Osteocyte (in vitro differentiated cells): Measurements from ENCODE around the gene CYFIP1. TPM values are rescaled to one million over a fixed set of nuclear protein-coding genes. Genes with fewer than 3 reads are reported as not detected.

Experiments used
- DNase-seq: peaks from one replicate; pipeline ENCODE4 v3.0.0; 2021; ENCODE audit warnings: mixed read lengths; ENCODE audit not compliant: unreplicated experiment; ENCODE audit errors: extremely low spot score
- H3K27ac Mint-ChIP-seq: one replicate; pipeline ENCODE4 v1.8.0; 2021; ENCODE audit warnings: mild to moderate bottlenecking, mixed read lengths; ENCODE audit not compliant: unreplicated experiment
- H3K27me3 Mint-ChIP-seq: one replicate; pipeline ENCODE4 v1.8.0; 2021; ENCODE audit warnings: mixed read lengths; ENCODE audit not compliant: unreplicated experiment
- H3K36me3 Mint-ChIP-seq: one replicate; pipeline ENCODE4 v1.8.0; 2021; ENCODE audit warnings: mixed read lengths; ENCODE audit not compliant: unreplicated experiment
- H3K4me1 Mint-ChIP-seq: one replicate; pipeline ENCODE4 v1.8.0; 2021; ENCODE audit warnings: mixed read lengths; ENCODE audit not compliant: unreplicated experiment
- H3K4me3 Mint-ChIP-seq: one replicate; pipeline ENCODE4 v1.8.0; 2021; ENCODE audit warnings: mild to moderate bottlenecking, moderate library complexity, mixed read lengths; ENCODE audit not compliant: unreplicated experiment
- H3K9me3 Mint-ChIP-seq: one replicate; pipeline ENCODE4 v1.8.0; 2021; ENCODE audit warnings: mixed read lengths; ENCODE audit not compliant: unreplicated experiment
- total RNA-seq: library from RNA; stranded (reverse); gene quantifications from 2 replicates; pipeline ENCODE4 v1.2.1, GENCODE V29; 2021
- TF ChIP-seq, protein P1 (sequence below): fragments of 200-600 bp; sonication (generic); IDR thresholded peaks from 2 replicates; pipeline ENCODE4 v1.5.0; 2021; ENCODE audit warnings: antibody characterized with exemption, mild to moderate bottlenecking, moderate library complexity

CYFIP1 gene
- total RNA-seq, 1 donor from 2014 or later: 118 TPM

- H3K36me3 Mint-ChIP-seq: no peaks in the 10 kb centered on the region
- no peaks in the 10 kb centered on the region for H3K9me3 Mint-ChIP-seq
- TF ChIP-seq, protein P1, sequence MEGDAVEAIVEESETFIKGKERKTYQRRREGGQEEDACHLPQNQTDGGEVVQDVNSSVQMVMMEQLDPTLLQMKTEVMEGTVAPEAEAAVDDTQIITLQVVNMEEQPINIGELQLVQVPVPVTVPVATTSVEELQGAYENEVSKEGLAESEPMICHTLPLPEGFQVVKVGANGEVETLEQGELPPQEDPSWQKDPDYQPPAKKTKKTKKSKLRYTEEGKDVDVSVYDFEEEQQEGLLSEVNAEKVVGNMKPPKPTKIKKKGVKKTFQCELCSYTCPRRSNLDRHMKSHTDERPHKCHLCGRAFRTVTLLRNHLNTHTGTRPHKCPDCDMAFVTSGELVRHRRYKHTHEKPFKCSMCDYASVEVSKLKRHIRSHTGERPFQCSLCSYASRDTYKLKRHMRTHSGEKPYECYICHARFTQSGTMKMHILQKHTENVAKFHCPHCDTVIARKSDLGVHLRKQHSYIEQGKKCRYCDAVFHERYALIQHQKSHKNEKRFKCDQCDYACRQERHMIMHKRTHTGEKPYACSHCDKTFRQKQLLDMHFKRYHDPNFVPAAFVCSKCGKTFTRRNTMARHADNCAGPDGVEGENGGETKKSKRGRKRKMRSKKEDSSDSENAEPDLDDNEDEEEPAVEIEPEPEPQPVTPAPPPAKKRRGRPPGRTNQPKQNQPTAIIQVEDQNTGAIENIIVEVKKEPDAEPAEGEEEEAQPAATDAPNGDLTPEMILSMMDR: no peak
- peaks cover 59% of the 10 kb centered on the region for H3K4me1 Mint-ChIP-seq
- no peak overlapping the region for H3K4me3 Mint-ChIP-seq
- no peaks in the 10 kb centered on the region for H3K27me3 Mint-ChIP-seq
- no peak overlapping the region for H3K27ac Mint-ChIP-seq
- no peak for DNase-seq
Measured at GRCh38 chr15:22952796-22953579, 27.2 kb downstream of the CYFIP1 start.

DNA sequence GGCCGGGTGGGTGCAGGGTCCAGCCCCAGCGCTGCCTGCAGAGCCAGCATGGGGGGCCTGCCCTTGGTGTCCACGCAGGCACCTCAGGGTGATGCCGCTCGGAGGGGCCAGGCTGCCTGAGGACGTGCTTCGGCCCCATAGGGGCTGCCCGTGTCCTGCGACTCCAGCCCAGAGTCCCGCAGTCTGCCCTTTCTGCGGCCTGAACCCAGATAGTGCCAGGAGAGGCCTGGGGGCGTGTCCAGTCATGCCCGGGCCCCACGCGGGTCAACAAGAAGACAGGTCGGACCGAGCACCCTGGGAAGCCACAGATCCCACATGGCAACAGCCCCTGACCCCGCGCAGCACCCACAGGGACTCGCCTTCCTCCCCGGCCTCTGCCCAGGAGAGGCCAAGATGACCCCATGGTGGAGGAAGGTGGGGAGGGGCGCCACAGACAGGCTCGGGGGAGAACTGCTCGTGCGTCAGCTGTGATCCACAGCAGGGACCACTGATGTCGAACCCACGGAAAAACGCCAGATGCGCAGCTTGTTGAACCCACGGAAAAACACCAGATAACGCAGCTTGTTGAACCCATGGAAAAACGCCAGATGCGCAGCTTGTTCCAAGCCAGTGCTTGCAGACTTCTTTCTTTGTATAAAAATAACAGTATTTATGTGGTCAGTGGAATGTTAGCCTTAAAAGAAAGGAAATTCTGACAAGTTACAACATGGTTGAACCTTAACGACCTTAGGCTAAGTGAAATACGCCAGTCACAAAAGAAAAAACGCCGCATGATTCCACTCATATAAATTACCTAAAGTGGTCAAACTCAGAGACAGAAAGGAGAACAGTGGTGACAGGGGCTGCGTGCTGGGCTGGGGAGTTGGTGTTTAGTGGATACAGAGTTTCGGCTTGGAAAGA, 28.5 kb downstream of the CYFIP1 start:
- Mint-ChIP-seq H3K27me3 (no peaks in the 10 kb centered on the region), H3K4me3 (no peak overlapping the region), H3K4me1 (peaks cover 53% of the 10 kb centered on the region), H3K27ac (peak overlapping the region; percentile 23), H3K36me3 (peaks cover 3% of the 10 kb centered on the region), H3K9me3 (no peaks in the 10 kb centered on the region)
- no peak for DNase-seq
- TF ChIP-seq, protein P1: no peak

- H3K27ac Mint-ChIP-seq: no peak overlapping the region
Measured at GRCh38 chr15:22951031-22951380, 29.2 kb downstream of the CYFIP1 start.

DNA sequence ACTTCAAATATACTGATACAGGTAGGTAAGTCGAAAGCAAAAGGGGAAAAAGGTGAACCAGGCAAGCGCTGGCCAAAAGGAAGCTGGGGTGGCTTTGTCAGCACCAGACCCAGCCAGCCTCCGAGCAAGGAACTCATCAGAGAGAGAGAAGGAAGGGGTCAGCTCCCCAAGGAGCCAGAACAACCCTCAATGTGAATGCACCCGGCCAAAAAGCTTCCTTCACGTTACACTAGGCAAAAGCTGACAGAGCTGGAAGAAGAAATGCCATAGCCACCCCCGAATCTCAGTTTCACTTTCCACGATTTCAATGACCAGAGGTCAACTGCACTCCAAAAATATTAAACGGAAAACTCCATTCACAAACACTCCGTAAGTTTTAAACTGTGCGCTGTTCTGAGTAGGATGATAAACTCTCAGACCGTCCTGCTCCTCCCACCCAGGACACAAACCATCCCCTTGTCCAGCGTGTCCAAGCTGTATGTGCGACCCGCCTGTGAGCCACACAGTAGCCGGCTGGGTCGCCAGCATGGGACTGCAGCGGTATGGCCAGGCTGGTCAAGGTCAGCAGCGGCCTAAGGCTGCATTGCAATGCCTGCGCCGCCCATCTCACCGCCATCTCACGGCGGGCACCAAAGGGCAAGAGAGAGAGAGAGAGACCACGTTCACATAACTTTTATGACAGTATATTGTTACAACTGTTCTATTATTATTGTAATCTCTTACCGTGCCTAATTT, 29.7 kb downstream of the CYFIP1 start:
- H3K4me3 Mint-ChIP-seq: no peak overlapping the region
- DNase-seq: no peak
- H3K27ac Mint-ChIP-seq: no peak overlapping the region

More at GRCh38 chr15:22951031-22951380, 29.2 kb downstream of the CYFIP1 start:
- no peak overlapping the region for H3K4me3 Mint-ChIP-seq
- no peak for DNase-seq
- TF ChIP-seq, protein P1: no peak
- H3K4me1 Mint-ChIP-seq: peaks cover 47% of the 10 kb centered on the region
- H3K9me3 Mint-ChIP-seq: no peaks in the 10 kb centered on the region
- H3K27me3 Mint-ChIP-seq: no peaks in the 10 kb centered on the region
- peaks cover 5% of the 10 kb centered on the region for H3K36me3 Mint-ChIP-seq

More for the DNA sequence above, 29.7 kb downstream of the CYFIP1 start:
- Mint-ChIP-seq H3K36me3 (peaks cover 5% of the 10 kb centered on the region), H3K4me1 (peaks cover 41% of the 10 kb centered on the region), H3K9me3 (no peaks in the 10 kb centered on the region), H3K27me3 (no peaks in the 10 kb centered on the region)
- TF ChIP-seq, protein P1: no peak
